ENCODE results near the gene MED7. TPM values are rescaled to one million over a fixed set of nuclear protein-coding genes. Genes with fewer than 3 reads are reported as not detected.

MED7 gene
- total and polyA plus RNA-seq, 10 of the 15 experiments (the other 5 are each of a cell fraction or from before 2014, with no cell fraction given) = 9.3 to 47.7 (median 22.7) TPM

- TF ChIP-seq CBX5 (IDR thresholded peaks at IDR 0.05; ENCODE audit: low read depth) (peak; percentile 89), CHD1 (IDR thresholded peaks at IDR 0.05; ENCODE audit: low read depth, low read length) (no peak), BCL11A (IDR thresholded peaks at IDR 0.05; ENCODE audit: low read depth, low read length) (peak; percentile 93), CEBPB (IDR thresholded peaks at IDR 0.05; ENCODE audit: borderline replicate concordance in 1 of 2, low read depth in 2 of 2, low read length in 2 of 2) (peak in 1 of 2 experiments; percentile 84; a peak in 1 of 4 replicates), TCF3 (IDR thresholded peaks at IDR 0.05; ENCODE audit: borderline replicate concordance, insufficient read depth, low read depth, low read length) (no peak), E2F8 (IDR thresholded peaks at IDR 0.05; ENCODE audit: low read depth, partially characterized antibody) (no peak), HDAC6 (IDR thresholded peaks at IDR 0.05; ENCODE audit: unreplicated experiment) (no peak), ZNF622 (IDR thresholded peaks at IDR 0.05) (no peak), REST (IDR thresholded peaks at IDR 0.05; ENCODE audit: low read depth, low read length) (no peak), ZBTB40 (IDR thresholded peaks at IDR 0.05; ENCODE audit: borderline replicate concordance) (no peak), YY1 (IDR thresholded peaks at IDR 0.05; ENCODE audit: low read depth, low read length) (0 out of 2 replicates have a peak, but pooled peaks have one; percentile 42), LARP7 (IDR thresholded peaks at IDR 0.05) (no peak), RELA (IDR thresholded peaks at IDR 0.05; ENCODE audit: borderline replicate concordance, partially characterized antibody) (peak; percentile 96), NR2C1 (IDR thresholded peaks at IDR 0.05) (no peak), ZNF384 (IDR thresholded peaks at IDR 0.05; ENCODE audit: borderline replicate concordance, low read depth, low read length) (no peak; the same call in 1 of the 2 replicates), NBN (IDR thresholded peaks at IDR 0.05) (peak; percentile 95)
Measured at GRCh38 chr5:157172403-157172802, 29.7 kb upstream of the MED7 start (continued).

Measured in GM12878 (cell line).